Stomach (tissue), 9 donors: ENCODE results near the gene ABCA8. TPM values are rescaled to one million over a fixed set of nuclear protein-coding genes. Genes with fewer than 3 reads are reported as not detected.
"Not testable (repeated sequence)": the region's sequence is repeated elsewhere in the genome, so short reads cannot be mapped to it uniquely, and the experiment has no call there.

Source experiments
- DNase-seq, 2 donors: peaks; one replicate each; pipeline versions ENCODE4 v3.0.0 to v3.0.0-alpha.2; 2013 to 2019
- H3K27ac ChIP-seq, 5 donors: fragments of 200-600 bp in 4 of 5; sonication (generic) in 4 of 5; one replicate each; pipeline ENCODE4 v1.5.1; 2013 to 2019; ENCODE audit warnings: mild to moderate bottlenecking in 1 of 5, moderate library complexity in 1 of 5
- H3K27me3 ChIP-seq, 3 donors: fragments of 200-600 bp; sonication (generic); one replicate each; pipeline ENCODE4 v1.5.1; 2017 to 2019; ENCODE audit warnings: mixed run types in 1 of 3
- H3K36me3 ChIP-seq, 4 donors: fragments of 200-600 bp; sonication (generic); 1 replicate in 3 of 4; 2 replicates in 1 of 4; pipeline ENCODE4 v1.5.1; 2016 to 2019
- H3K4me1 ChIP-seq, 4 donors: fragments of 200-600 bp; sonication (generic); one replicate each; pipeline ENCODE4 v1.5.1; 2016 to 2019
- H3K4me3 ChIP-seq, 4 donors: fragments of 200-600 bp; sonication (generic) in 3 of 4; one replicate each; pipeline ENCODE4 v1.5.1; 2016 to 2019; ENCODE audit warnings: mild to moderate bottlenecking in 1 of 4
- H3K9me3 ChIP-seq, 4 donors: fragments of 200-600 bp; sonication (generic); one replicate each; pipeline ENCODE4 v1.5.1; 2016 to 2019
- EP300 ChIP-seq: sonication (generic); formaldehyde crosslinking; IDR thresholded peaks from one replicate; pipeline ENCODE4 v1.6.1; 2017; ENCODE audit warnings: antibody characterized with exemption
- POLR2A ChIP-seq, 4 donors: fragments of 450-650 bp; IDR thresholded peaks; one replicate each; pipeline ENCODE4 v1.6.1; 2016; ENCODE audit warnings: antibody characterized with exemption in 4 of 4, control low read depth in 2 of 4, mild to moderate bottlenecking in 1 of 4, moderate library complexity in 1 of 4
- POLR2AphosphoS5 ChIP-seq, 3 donors: sonication (generic); formaldehyde crosslinking; IDR thresholded peaks; one replicate each; pipeline ENCODE4 v1.6.1; 2016; ENCODE audit warnings: antibody characterized with exemption in 3 of 3
- WGBS, 5 donors: extraction: QIAGEN DNeasy Blood & Tissue Kit in 3 of 5; methylation state at CpG; one replicate each; pipeline versions ENCODE4 v1.1.5 to v1.1.7; 2013 to 2018; 5-methylcytosine and 5-hydroxymethylcytosine counted together
- intact Hi-C: fragments of 100-400 bp; cut with DNase I; formaldehyde crosslinking; loops from one replicate; pipeline ENCODE4 v1.15.1; 2023; ENCODE audit warnings: low total_unique reads
- polyA plus RNA-seq, 3 donors: library from polyadenylated mRNA; stranded (reverse); fragments of 200-250 nt; gene quantifications; one replicate each; pipeline ENCODE4 v1.2.3, GENCODE V29; 2013
- total RNA-seq, 5 donors: library from RNA; depleted of rRNA; stranded (reverse); fragments of >200 nt; gene quantifications; one replicate each; pipeline versions ENCODE4 v1.1.0 to v1.2.3, GENCODE V29; 2014 to 2016
- TF ChIP-seq, protein P1 (sequence below), 7 experiments: fragments of 450-650 bp in 4 of 7; fragments of 200-600 bp in 3 of 7; sonication (generic) in 3 of 7; IDR thresholded peaks; one replicate each; pipeline ENCODE4 v1.5.1; 2016 to 2019; ENCODE audit warnings: antibody characterized with exemption in 7 of 7, control low read depth in 2 of 7, mild to moderate bottlenecking in 1 of 7
- donor health status: healthy with polysubstance abuse.
- donor health status: Bipolar disorder and iron deficiency.
- donor health status: healthy.

ABCA8 gene
- total and polyA plus RNA-seq, 8 donors = 2.7 to 210 (median 25.4) TPM

DNA sequence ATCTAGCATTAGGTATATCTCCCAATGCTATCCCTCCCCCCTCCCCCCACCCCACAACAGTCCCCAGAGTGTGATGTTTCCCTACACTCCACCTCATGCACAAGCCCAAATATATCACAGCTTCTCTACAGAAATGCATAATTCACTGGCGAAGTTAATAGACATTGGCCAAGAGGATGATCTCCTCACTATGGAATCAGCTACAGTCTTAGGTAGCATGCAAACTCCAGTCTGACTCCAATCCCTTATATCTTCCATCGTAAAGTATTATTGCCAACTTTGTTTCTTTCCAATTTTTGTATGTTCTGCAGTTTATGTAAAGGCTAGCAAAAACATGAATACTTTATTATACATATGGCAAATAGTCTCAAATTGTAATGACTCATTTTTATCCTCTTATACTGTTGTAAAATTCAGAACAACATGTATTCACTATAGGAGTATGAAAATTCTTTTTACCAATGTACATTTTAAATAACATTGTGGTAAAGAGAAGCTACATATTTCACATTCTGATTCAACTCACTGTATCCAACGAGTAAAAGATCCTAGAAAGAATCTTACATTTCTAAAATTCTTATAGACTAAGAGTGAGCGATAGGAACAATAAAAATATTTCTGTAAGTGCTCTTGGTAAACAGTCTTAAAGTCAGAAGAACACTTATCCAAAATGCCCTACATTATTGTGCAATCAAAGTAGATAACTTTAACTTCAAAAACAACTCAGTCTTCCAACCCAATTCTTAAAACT, 871 bp downstream of the ABCA8 start:
- Histone ChIP-seq H3K9me3 (no peaks in the 10 kb centered on the region), H3K36me3 (no peaks in the 10 kb centered on the region), H3K4me3 (peak overlapping the region; percentile 9 to 41 (median 31)), H3K27ac (peak overlapping the region in 4 of 5 donors; percentile 9 to 63 (median 24)), H3K27me3 (no peaks in the 10 kb centered on the region), H3K4me1 (no peaks in the 10 kb centered on the region)
- peak in 1 of 2 donors; percentile 30 for DNase-seq
- intact Hi-C loops = no loop called here
- 60 to 71% (median 62%) methylated on average over 4 of the region's 4 CpGs for WGBS, 5 donors
- TF ChIP-seq POLR2A (IDR thresholded peaks at IDR 0.05) = no peak
- no peak for TF ChIP-seq POLR2AphosphoS5 (IDR thresholded peaks at IDR 0.05)
- TF ChIP-seq, protein P1, sequence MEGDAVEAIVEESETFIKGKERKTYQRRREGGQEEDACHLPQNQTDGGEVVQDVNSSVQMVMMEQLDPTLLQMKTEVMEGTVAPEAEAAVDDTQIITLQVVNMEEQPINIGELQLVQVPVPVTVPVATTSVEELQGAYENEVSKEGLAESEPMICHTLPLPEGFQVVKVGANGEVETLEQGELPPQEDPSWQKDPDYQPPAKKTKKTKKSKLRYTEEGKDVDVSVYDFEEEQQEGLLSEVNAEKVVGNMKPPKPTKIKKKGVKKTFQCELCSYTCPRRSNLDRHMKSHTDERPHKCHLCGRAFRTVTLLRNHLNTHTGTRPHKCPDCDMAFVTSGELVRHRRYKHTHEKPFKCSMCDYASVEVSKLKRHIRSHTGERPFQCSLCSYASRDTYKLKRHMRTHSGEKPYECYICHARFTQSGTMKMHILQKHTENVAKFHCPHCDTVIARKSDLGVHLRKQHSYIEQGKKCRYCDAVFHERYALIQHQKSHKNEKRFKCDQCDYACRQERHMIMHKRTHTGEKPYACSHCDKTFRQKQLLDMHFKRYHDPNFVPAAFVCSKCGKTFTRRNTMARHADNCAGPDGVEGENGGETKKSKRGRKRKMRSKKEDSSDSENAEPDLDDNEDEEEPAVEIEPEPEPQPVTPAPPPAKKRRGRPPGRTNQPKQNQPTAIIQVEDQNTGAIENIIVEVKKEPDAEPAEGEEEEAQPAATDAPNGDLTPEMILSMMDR (IDR thresholded peaks at IDR 0.05) = no peak
- no peak for TF ChIP-seq EP300

DNA sequence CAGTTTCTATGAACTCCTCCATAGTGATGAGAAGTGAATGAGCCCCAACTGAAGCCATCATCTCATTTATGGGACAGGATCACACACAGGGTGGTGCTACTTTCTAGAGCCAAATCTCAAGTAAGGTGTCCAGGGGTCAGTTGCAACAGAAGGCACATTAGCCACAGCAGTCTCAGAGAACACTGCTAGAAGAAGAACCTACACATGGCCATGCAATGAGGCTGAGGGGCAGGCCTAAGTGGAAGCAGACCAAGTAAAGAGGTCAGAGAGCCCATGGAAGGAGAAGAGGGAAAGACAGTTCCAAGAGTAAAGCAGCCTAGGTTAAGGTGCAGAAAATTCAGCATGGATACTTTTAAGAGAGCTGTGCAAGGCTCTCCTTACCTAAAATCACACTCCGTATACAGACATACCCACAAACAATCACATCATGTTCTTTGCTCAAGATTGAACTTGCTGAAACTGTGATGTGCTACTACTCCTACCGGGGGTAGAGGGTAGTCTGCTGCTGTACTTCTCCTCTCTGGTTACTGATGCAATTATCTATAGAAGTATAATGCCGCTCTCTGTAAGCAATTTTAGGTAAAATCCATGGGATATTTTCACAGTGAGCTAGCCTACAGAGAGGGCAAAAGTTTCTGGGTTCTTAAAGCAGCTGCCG, 1.7 kb downstream of the ABCA8 start:
- intact Hi-C loops = no loop called here
- Histone ChIP-seq H3K4me1 (no peaks in the 10 kb centered on the region), H3K9me3 (no peaks in the 10 kb centered on the region), H3K27me3 (no peaks in the 10 kb centered on the region), H3K4me3 (peak overlapping the region; percentile 9 to 41 (median 31)), H3K27ac (peak overlapping the region in 1 of 5 donors; percentile 63), H3K36me3 (no peaks in the 10 kb centered on the region)
- 72 to 92% (median 86%) methylated on average over 4 of the region's 4 CpGs for WGBS, 5 donors
- TF ChIP-seq EP300 (no peak), POLR2A (IDR thresholded peaks at IDR 0.05) (no peak), POLR2AphosphoS5 (IDR thresholded peaks at IDR 0.05) (no peak)
- TF ChIP-seq, protein P1 (IDR thresholded peaks at IDR 0.05) = no peak
- no peak for DNase-seq

DNA sequence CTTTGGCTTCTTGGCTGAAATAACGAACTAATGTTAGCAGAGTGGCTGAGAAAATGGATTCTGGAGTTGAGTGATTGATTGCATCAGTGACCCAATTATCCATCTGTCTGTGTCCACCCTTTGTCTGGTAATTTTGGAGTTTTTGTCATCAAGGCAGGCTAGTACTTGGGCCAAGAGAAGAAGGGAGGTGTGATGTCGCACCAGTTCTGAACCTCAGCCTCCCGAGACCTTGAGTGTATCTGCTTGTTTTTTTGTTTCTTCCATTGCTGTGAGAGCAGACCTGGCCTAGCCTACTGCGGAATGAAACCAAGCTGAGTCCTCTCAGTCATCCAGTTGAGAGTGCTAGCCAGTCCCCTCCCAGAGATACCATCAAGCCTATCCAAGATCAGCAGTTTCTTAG, 4.5 kb downstream of the ABCA8 start:
- Histone ChIP-seq H3K36me3 (no peaks in the 10 kb centered on the region), H3K9me3 (no peaks in the 10 kb centered on the region), H3K4me3 (no peak overlapping the region), H3K27me3 (no peaks in the 10 kb centered on the region), H3K27ac (no peak overlapping the region), H3K4me1 (no peaks in the 10 kb centered on the region)
- intact Hi-C loops = no loop called here
- WGBS, 5 donors = 81 to 91% (median 86%) methylated on average over 4 of the region's 4 CpGs
- TF ChIP-seq EP300 (no peak), POLR2A (IDR thresholded peaks at IDR 0.05) (no peak), POLR2AphosphoS5 (IDR thresholded peaks at IDR 0.05) (no peak)
- TF ChIP-seq, protein P1 (IDR thresholded peaks at IDR 0.05) = no peak
- no peak for DNase-seq

DNA sequence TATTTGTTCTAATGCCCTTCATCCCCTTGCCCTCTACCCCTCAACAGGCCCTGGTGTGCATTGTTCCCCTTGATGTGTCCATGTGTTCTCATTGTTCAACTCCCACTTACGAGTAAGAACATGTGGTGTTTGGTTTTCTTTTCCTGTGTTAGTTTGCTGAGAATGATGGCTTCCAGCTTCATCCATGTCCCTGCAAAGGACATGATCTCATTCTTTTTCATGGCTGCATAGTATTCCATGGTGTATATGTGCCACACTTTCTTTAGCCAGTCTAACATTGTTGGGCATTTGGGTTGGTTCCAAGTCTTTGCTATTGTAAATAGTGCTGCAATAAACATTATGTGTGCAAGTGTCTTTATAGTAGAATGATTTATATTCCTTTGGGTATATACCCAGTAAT, 7.3 kb downstream of the ABCA8 start:
- H3K4me1 ChIP-seq, H3K27ac ChIP-seq, DNase-seq, H3K4me3 ChIP-seq, H3K36me3 ChIP-seq, intact Hi-C loops, H3K27me3 ChIP-seq, H3K9me3 ChIP-seq: not testable (repeated sequence)
- WGBS, 5 donors = 85 to 97% (median 96%) methylated on average over 1 of the region's 1 CpG
